Measurements from ENCODE around the gene NCAM1. TPM values are rescaled to one million over a fixed set of nuclear protein-coding genes. Genes with fewer than 3 reads are reported as not detected.

The NCAM1 gene
- total and polyA plus RNA-seq, 2 experiments from 2014 or later: 0.76 to 1.6 TPM

- DNase-seq (ENCODE audit: low spot score) (no peak), ATAC-seq (no peak)
- Histone ChIP-seq H3F3A (replicated peaks; ENCODE audit: low read depth) (no peaks in the 10 kb centered on the region), H3K4me1 (ENCODE audit: insufficient read depth) (no peaks in the 10 kb centered on the region), H3K27me3 (ENCODE audit: insufficient read depth) (no peaks in the 10 kb centered on the region), H3K4me3 (no peak overlapping the region), H3K79me2 (replicated peaks; ENCODE audit: insufficient read depth) (no peaks in the 10 kb centered on the region), H3K4me2 (no peak overlapping the region), H4K20me1 (replicated peaks; ENCODE audit: insufficient read depth) (no peaks in the 10 kb centered on the region), H3K9me2 (ENCODE audit: insufficient read depth) (no peaks in the 10 kb centered on the region), H3K36me3 (ENCODE audit: insufficient read depth) (no peaks in the 10 kb centered on the region), H2AFZ (no peak overlapping the region), H3K27ac (ENCODE audit: low read depth) (no peak overlapping the region)
- peaks cover 4% of the 10 kb centered on the region; the same call in 2 of the 3 replicates for H3K4me1 Mint-ChIP-seq
- H3K36me3 Mint-ChIP-seq (ENCODE audit: low read depth): no peaks in the 10 kb centered on the region
- H3K4me3 Mint-ChIP-seq: no peak overlapping the region
- no peaks in the 10 kb centered on the region; the same call in 2 of the 3 replicates for H3K9me3 Mint-ChIP-seq
- TF ChIP-seq REST (IDR thresholded peaks at IDR 0.05; ENCODE audit: unreplicated experiment): no peak
- TF ChIP-seq CTCF (conservative IDR thresholded peaks at IDR 0.05; ENCODE audit: low read depth in 2 of 2): no peak
- TF ChIP-seq EZH2phosphoT487 (IDR thresholded peaks at IDR 0.05; ENCODE audit: unreplicated experiment): no peak
- no peak for TF ChIP-seq CREB1 (CRISPR knock-in tag; IDR thresholded peaks at IDR 0.05; ENCODE audit: low read depth)
- no peak for TF ChIP-seq STAT1 (IDR thresholded peaks at IDR 0.05; ENCODE audit: unreplicated experiment)
- TF ChIP-seq NANOG (IDR thresholded peaks at IDR 0.05; ENCODE audit: borderline replicate concordance): no peak
- TF ChIP-seq ZNF114 (CRISPR knock-in tag; IDR thresholded peaks at IDR 0.05): no peak
- no peak for TF ChIP-seq EZH2 (IDR thresholded peaks at IDR 0.05; ENCODE audit: low read depth, unreplicated experiment)
- TF ChIP-seq ZNF462 (CRISPR knock-in tag; IDR thresholded peaks at IDR 0.05): no peak
- TF ChIP-seq ETS1 (IDR thresholded peaks at IDR 0.05): no peak
- no peak for TF ChIP-seq ZNF331 (CRISPR knock-in tag; IDR thresholded peaks at IDR 0.05; ENCODE audit: low read depth)
- no peaks in the 10 kb centered on the region for H3K27me3 Mint-ChIP-seq (ENCODE audit: insufficient read depth, low read depth, poor library complexity)
- H3K27ac Mint-ChIP-seq: no peak overlapping the region
Measured at GRCh38 chr11:113256431-113257202, 295.4 kb downstream of the NCAM1 start.
